Measurements from ENCODE around the gene PPP2R5A. TPM values are rescaled to one million over a fixed set of nuclear protein-coding genes. Genes with fewer than 3 reads are reported as not detected.

Gene PPP2R5A
- total and polyA plus RNA-seq, 2 of the 8 experiments (the other 6 are each of a cell fraction or from before 2014, with no cell fraction given) = 14.6 to 36.3 TPM

GRCh38 chr1:212287261-212287895 lies 2.2 kb downstream of the PPP2R5A start:
- peaks cover 3 to 12% (median 9%) of the 10 kb centered on the region in 4 experiments; a peak in 6 of 7 replicates for H3K4me1 ChIP-seq (replicated peaks in 1 of 4; ENCODE audit: control insufficient read depth in 3 of 4, insufficient read depth in 4 of 4, low read length in 3 of 4)
- DNase-seq (ENCODE audit: low read depth in 1 of 2, low spot score in 2 of 2) = no peak
- H4K91ac ChIP-seq (replicated peaks; ENCODE audit: insufficient read length, low read length) = no peak overlapping the region
- 75% methylated on average over 3 of the region's 3 CpGs; no CpG with 5 or more reads in 1 of the 2 experiments for WGBS, 2 experiments (ENCODE audit: extremely low coverage in 1 of 2, insufficient coverage in 1 of 2, insufficient read length in 1 of 2, insufficient replicate concordance in 2 of 2, low coverage in 1 of 2, low lambda C conversion rate in 2 of 2, missing lambda C conversion rate in 1 of 2)
- no peak overlapping the region for H2AFZ ChIP-seq (ENCODE audit: low read length)
- peaks cover 7% of the 10 kb centered on the region for H3K23me2 ChIP-seq (ENCODE audit: low read depth, low read length)
- no peak overlapping the region for H3K27ac ChIP-seq (ENCODE audit: low read depth, low read length)
- no peak for FAIRE-seq
- H3K4ac ChIP-seq (replicated peaks; ENCODE audit: insufficient read length, low read depth, low read length) = no peak overlapping the region
- H4K5ac ChIP-seq (ENCODE audit: insufficient read length, low read depth, low read length) = no peak overlapping the region
- H2AK5ac ChIP-seq (ENCODE audit: low read depth, low read length) = no peak overlapping the region
- H2BK5ac ChIP-seq (ENCODE audit: low read depth, low read length) = no peak overlapping the region
- no peak overlapping the region for H2BK12ac ChIP-seq (ENCODE audit: low read depth, low read length)
- H3K14ac ChIP-seq (ENCODE audit: insufficient read length) = no peak overlapping the region
- no peaks in the 10 kb centered on the region for H4K20me1 ChIP-seq (replicated peaks in 1 of 2; ENCODE audit: control insufficient read depth in 1 of 2, insufficient read depth in 2 of 2, low read length in 2 of 2)
- no peak overlapping the region for H3K23ac ChIP-seq (ENCODE audit: insufficient read length)
- ChIA-PET CTCF (ENCODE audit: partially characterized antibody) (interaction anchor here (0.9 to 3.0 kb wide), 7 partner anchors 17 to 227 kb away, joined by 3 to 12 read pairs (median 4); no protein-coding TSS in a partner anchor), POLR2A (ENCODE audit: partially characterized antibody) (interaction anchor here (1.4 to 2.8 kb wide), 4 partner anchors 23 to 321 kb away, joined by 3 to 17 read pairs (median 6); partner anchors contain the start of genes ATF3, DTL and INTS7)
- H2BK15ac ChIP-seq (ENCODE audit: low read length) = no peak overlapping the region
- peaks cover 0 to 59% of the 10 kb centered on the region in 2 experiments; a peak in 3 of 4 replicates for H3K79me2 ChIP-seq (ENCODE audit: control insufficient read depth in 1 of 2, insufficient read depth in 2 of 2, low read length in 2 of 2)
- H2BK120ac ChIP-seq (replicated peaks; ENCODE audit: low read depth, low read length) = no peak overlapping the region
- no peak overlapping the region for H4K8ac ChIP-seq (ENCODE audit: extremely low read depth, insufficient read depth, low read length)
- no peaks in the 10 kb centered on the region for H3K36me3 ChIP-seq (ENCODE audit: control insufficient read depth in 2 of 4, insufficient read depth in 4 of 4, low read length in 3 of 4)
- no peaks in the 10 kb centered on the region; the same call in 1 of the 2 replicates for H3K79me1 ChIP-seq (ENCODE audit: low read depth, low read length)
- H2BK20ac ChIP-seq (ENCODE audit: low read length) = no peak overlapping the region
- peak overlapping the region; percentile 85 to 92 (median 88); a peak in 6 of 8 replicates for H3K4me3 ChIP-seq (ENCODE audit: extremely low read depth in 1 of 4, insufficient read depth in 2 of 4, low read depth in 3 of 4, low read length in 4 of 4)
- peak overlapping the region; percentile 82 to 93 for H3K4me2 ChIP-seq (ENCODE audit: insufficient read depth in 1 of 2, low read depth in 2 of 2, low read length in 2 of 2)
- H3K27me3 ChIP-seq (replicated peaks in 1 of 4; ENCODE audit: control insufficient read depth in 3 of 4, extremely low read depth in 1 of 4, insufficient read depth in 3 of 4, low read length in 3 of 4) = no peaks in the 10 kb centered on the region
- H3K9ac ChIP-seq (replicated peaks in 1 of 4; ENCODE audit: extremely low read depth in 1 of 4, low read depth in 3 of 4, low read length in 3 of 4) = peak overlapping the region in 1 of 4 experiments; percentile 29; a peak in 1 of 7 replicates
- no peak overlapping the region for H3K56ac ChIP-seq (replicated peaks; ENCODE audit: insufficient read length, low read depth, low read length)
- H3K9me3 ChIP-seq (ENCODE audit: insufficient read depth in 2 of 2, low read depth in 1 of 2, low read length in 1 of 2) = no peaks in the 10 kb centered on the region
- no peak overlapping the region for H3K18ac ChIP-seq (ENCODE audit: extremely low read depth, low read length)
- TF ChIP-seq CHD1 (IDR thresholded peaks at IDR 0.05; ENCODE audit: low read depth, low read length) (no peak), SIRT6 (IDR thresholded peaks at IDR 0.05; ENCODE audit: low read length) (no peak), ATF2 (IDR thresholded peaks at IDR 0.05; ENCODE audit: low read length) (no peak), YY1 (IDR thresholded peaks at IDR 0.05; ENCODE audit: low read depth, low read length) (no peak), SP2 (IDR thresholded peaks at IDR 0.05; ENCODE audit: low read length) (no peak), ASH2L (IDR thresholded peaks at IDR 0.05; ENCODE audit: low read length) (no peak), CTCF (IDR thresholded peaks at IDR 0.05; ENCODE audit: control extremely low read depth in 1 of 3, insufficient read depth in 1 of 3, low read depth in 1 of 3, low read length in 3 of 3) (no peak), SUZ12 (IDR thresholded peaks at IDR 0.05; ENCODE audit: low read length) (no peak), SP4 (IDR thresholded peaks at IDR 0.05; ENCODE audit: low read length) (no peak)
